HS-27A (cell line): ENCODE data around the gene DNMT3A.

Experiments used
- DNase-seq: peaks from one replicate; pipeline ENCODE4 v3.0.0-alpha.2; 2012; ENCODE audit warnings: low read depth, missing footprints

Gene DNMT3A

GRCh38 chr2:25341753-25342371 is at the start of gene DNMT3A:
Gene DNMT3A (minus strand): TSS chr2:25341925. CDS start chr2:25313984, 27,941 bp downstream.
- DNase-seq: no peak

GRCh38 chr2:25389161-25389560 is 47.4 kb upstream of the DNMT3A start:
- no peak for DNase-seq

DNA sequence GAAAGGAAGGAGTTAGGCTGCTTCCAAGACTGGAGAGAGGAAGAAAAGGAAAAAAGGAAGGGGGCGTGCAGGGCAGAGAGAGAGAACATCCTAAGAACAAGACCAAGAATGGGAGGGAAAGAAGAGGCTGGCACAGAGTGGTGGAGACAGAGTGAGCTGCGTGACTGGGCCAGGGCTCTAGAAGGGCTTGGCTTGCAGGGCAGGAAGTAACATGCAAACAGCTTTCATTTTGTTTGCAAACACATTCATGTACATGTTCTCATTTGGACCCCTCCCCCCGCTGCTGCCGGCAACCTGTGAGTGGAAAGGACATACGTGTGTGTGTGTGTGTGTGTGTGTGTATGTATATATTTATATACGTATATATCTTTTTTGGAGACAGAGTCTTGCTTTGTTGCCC is 46.8 kb upstream of the DNMT3A start:
- no peak for DNase-seq

GRCh38 chr2:25387876-25388449 is 46.2 kb upstream of the DNMT3A start:
- DNase-seq: no peak

GRCh38 chr2:25386971-25387875 is 45.5 kb upstream of the DNMT3A start:
- DNase-seq: no peak

DNA sequence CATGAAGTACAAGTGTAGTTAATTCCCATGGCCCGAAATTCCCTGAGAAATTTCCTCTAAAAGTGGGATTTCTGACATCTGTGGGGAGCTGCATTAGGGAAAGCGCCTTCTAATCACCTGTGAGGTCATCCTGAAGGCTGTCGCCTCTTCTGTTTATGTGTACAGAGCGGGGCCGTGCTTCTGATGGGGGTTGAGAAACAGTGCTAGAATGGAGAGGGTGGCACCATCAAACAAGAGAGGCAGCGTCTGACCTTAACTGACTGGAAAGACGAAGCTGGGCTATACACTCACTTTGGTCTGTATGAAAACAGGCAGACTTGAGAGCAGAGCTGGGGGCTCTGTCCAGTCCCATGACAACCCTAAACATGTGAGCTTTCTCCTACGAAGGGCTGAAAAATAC is 44.2 kb upstream of the DNMT3A start:
- DNase-seq: no peak

DNA sequence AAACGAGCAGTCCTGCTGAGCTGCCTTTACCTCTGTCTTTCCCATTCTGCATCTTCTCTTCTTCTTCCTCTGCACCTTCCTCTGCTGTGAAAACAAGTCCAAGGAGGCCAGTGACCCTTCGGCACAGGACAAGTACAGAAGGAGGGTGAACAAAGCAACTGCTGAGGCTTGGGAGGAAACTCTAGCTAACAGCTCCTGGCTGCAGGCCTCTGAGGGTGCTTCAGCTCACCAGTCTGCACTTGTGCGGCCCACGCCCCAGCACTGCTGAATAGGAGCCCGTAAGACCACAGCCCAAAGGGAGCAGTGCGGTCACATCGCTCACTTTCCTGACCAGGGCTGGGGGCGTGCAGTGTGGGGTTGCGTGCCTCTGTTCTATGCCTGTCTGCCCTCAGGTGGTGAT is 42.1 kb upstream of the DNMT3A start:
- no peak for DNase-seq

GRCh38 chr2:25381502-25381901 is 39.8 kb upstream of the DNMT3A start:
- DNase-seq: no peak

- no peak for DNase-seq
Measured at GRCh38 chr2:25380586-25381375, 39.1 kb upstream of the DNMT3A start.

GRCh38 chr2:25380023-25380422 is 38.3 kb upstream of the DNMT3A start:
- no peak for DNase-seq

GRCh38 chr2:25379535-25379934 is 37.8 kb upstream of the DNMT3A start:
- DNase-seq: no peak

- no peak for DNase-seq
Measured at GRCh38 chr2:25378731-25379490, 37.2 kb upstream of the DNMT3A start.

- DNase-seq: no peak
Measured at GRCh38 chr2:25377822-25378421, 36.2 kb upstream of the DNMT3A start.

DNA sequence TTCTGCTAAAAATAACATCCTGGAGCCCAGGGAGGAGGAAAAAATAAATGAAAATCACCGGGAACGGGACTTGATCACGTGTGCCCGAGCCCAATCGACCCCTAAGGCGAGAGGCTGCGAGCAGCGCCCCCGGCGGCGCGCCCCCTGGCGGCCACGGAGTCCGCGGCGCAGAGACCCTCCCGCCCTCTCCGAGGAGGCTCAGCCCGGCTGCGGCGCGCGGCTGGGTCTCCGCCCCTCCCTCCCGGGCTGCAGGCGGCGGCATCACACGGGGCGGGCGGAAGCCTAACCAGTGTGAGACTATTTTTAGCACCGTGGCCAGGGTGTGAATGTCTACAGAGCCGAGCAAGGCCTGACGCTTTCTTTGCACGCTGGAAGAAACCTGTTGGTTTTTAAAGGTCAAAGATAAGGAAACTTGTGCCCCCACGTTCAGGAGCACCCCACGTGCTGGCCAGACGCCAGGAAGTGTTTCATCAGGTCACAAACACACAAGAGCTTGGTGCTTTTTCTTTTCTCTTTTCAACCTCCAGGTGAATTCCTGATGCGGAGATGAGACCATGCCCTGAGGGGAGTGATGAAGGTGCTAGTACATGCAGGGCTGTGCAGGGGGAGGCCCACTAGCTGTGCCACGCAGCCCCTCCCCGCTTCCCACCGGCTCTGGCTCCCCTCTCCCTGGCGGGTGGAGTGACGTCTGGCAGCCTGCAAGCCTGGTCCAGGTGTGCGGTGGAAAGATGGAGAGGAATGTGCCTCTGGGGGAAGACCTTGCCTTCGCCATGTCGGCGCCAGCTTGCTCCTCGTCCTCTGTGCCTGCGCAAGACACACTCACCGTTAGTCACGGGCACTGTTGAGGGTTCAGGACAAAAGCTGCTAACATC is 35.3 kb upstream of the DNMT3A start:
- peak; percentile 34 for DNase-seq

DNA sequence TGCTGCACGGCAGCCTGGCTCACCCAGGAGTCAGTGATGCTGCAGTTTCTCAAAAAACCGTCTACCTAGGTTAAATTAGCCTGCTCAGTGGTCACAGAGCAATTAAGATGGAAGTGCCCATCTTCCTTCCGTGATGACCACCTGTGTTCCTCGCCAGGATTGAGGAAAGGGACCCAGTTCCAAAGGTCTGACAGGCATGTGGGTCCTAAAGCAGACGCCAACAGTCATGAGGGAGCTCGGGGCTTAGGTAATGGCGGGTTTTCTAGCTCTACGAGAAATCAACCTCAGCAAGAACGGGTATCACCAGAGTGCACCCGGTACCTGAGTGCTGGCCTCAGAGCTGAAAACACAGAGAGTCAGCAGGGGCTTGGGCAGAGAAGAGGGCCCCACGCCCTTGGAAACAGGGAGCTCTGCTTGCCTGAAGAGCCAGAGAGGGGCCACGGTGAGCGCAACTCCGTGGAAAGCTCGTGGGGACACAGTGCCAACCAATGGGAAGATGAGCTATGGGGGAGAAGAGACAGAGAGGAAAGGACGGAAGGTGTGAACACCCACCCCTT is 34.3 kb upstream of the DNMT3A start:
- no peak for DNase-seq

GRCh38 chr2:25375371-25375988 is 33.8 kb upstream of the DNMT3A start:
- DNase-seq: no peak

DNA sequence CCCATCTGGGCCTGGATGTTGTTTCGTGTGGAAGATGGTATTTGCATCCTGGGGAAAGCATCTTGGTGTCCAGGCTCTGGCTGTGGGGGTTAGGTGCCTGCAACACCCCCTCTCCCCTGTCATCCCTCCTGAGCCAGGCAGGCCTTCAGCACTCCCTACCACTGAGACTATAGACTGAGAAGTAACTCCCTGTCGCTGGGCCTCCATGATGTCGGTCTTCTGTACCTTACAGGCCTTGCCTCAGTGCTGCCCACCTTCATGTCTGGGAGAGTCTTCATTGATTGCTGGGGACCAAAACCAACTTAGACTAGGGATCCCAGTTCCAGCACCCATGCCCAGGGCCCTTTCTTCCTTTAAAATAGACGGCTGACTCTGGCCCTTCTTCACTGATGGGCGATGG is 33.1 kb upstream of the DNMT3A start:
- DNase-seq: no peak

GRCh38 chr2:25374411-25374810 is 32.7 kb upstream of the DNMT3A start:
- DNase-seq: no peak

GRCh38 chr2:25373269-25373981 is 31.7 kb upstream of the DNMT3A start:
- no peak for DNase-seq
